HepG2 (cell line): ENCODE data around the gene CC2D1B. TPM values are rescaled to one million over a fixed set of nuclear protein-coding genes. Genes with fewer than 3 reads are reported as not detected.

Source experiments
- CHCHD3 ChIP-seq: sonication (generic); formaldehyde crosslinking; IDR thresholded peaks from 2 replicates; pipeline ENCODE4 v1.8.0; 2022; ENCODE audit warnings: mild to moderate bottlenecking, missing genetic modification reagents, moderate library complexity
- DMAP1 ChIP-seq: IDR thresholded peaks from 2 replicates; pipeline ENCODE4 v1.6.1; 2016
- GATAD1 ChIP-seq: IDR thresholded peaks from 2 replicates; pipeline ENCODE4 v1.6.1; 2016; ENCODE audit warnings: missing genetic modification reagents, missing compliant biosample characterization
- KDM5B ChIP-seq: sonication (generic); formaldehyde crosslinking; IDR thresholded peaks from 2 replicates; pipeline ENCODE4 v1.4.0; 2020; ENCODE audit warnings: missing genetic modification reagents, mild to moderate bottlenecking, borderline replicate concordance
- MXI1 ChIP-seq: IDR thresholded peaks from 3 replicates; pipeline ENCODE4 v1.6.1; 2012; ENCODE audit warnings: low read depth, low read length, inconsistent platforms, borderline replicate concordance
- NFATC3 ChIP-seq: sonication (generic); formaldehyde crosslinking; IDR thresholded peaks from 2 replicates; pipeline ENCODE4 v1.5.1; 2020; ENCODE audit warnings: mild to moderate bottlenecking, missing genetic modification reagents
- NR2F2 ChIP-seq: IDR thresholded peaks from 2 replicates; pipeline ENCODE4 v1.6.1; 2012; ENCODE audit warnings: low read depth, inconsistent platforms, borderline replicate concordance
- RAD21 ChIP-seq: fragments of 450-650 bp; formaldehyde crosslinking; IDR thresholded peaks from 2 replicates; pipeline ENCODE4 v1.5.0; 2020; ENCODE audit warnings: mild to moderate bottlenecking
- XRCC5 ChIP-seq: fragments of 200-400 bp; formaldehyde crosslinking; optimal IDR thresholded peaks from 2 replicates; pipeline ENCODE3; 2017; ENCODE audit warnings: mild to moderate bottlenecking, low read length
- ZFX ChIP-seq: sonication (generic); formaldehyde crosslinking; IDR thresholded peaks from 2 replicates; pipeline ENCODE4 v1.4.0; 2020; ENCODE audit warnings: mild to moderate bottlenecking, low read depth, missing genetic modification reagents, moderate library complexity
- ZNF292 ChIP-seq: sonication (generic); formaldehyde crosslinking; IDR thresholded peaks from 2 replicates; pipeline ENCODE4 v1.8.1; 2022; ENCODE audit warnings: mild to moderate bottlenecking, low read depth, missing genetic modification reagents, borderline replicate concordance
- ZNF367 ChIP-seq: sonication (generic); formaldehyde crosslinking; IDR thresholded peaks from 2 replicates; pipeline ENCODE4 v1.4.0; 2020; ENCODE audit warnings: missing genetic modification reagents, borderline replicate concordance
- ZNF891 ChIP-seq: sonication (generic); formaldehyde crosslinking; IDR thresholded peaks from 2 replicates; pipeline ENCODE4 v1.5.0; 2020; ENCODE audit warnings: mild to moderate bottlenecking, missing genetic modification reagents
- polyA plus RNA-seq, 8 experiments: library from polyadenylated mRNA; depleted of rRNA in 3 of 8; stranded (reverse) in 7 of 8; unstranded in 1 of 8; fragments of >200 nt; fragmentation: Illumina TruSeq in 4 of 8; extraction: Trizol in 4 of 8; gene quantifications; 2 replicates each; pipeline versions ENCODE4 v1.2.1 to v1.2.3, GENCODE V29; 2011 to 2016; ENCODE audit warnings: low read depth in 4 of 8, missing spikeins in 1 of 8, mixed read lengths in 1 of 8; ENCODE audit not compliant: insufficient read depth in 1 of 8
- total RNA-seq, 5 experiments: library from RNA; depleted of rRNA; stranded (reverse); fragments of >200 nt; fragmentation: Illumina TruSeq; extraction: Trizol; gene quantifications; 2 replicates each; pipeline ENCODE4 v1.2.3, GENCODE V29; 2016; ENCODE audit warnings: low read depth in 1 of 5
- TF ChIP-seq, protein P1 (sequence below): sonication (generic); formaldehyde crosslinking; IDR thresholded peaks from 2 replicates; pipeline ENCODE4 v1.4.0; 2020; ENCODE audit warnings: missing genetic modification reagents
- TF ChIP-seq, protein P2 (sequence below): IDR thresholded peaks from 2 replicates; pipeline ENCODE4 v1.6.1; 2016; ENCODE audit warnings: missing compliant biosample characterization, missing genetic modification reagents, borderline replicate concordance
- TF ChIP-seq, protein P3 (sequence below): fragments of 450-650 bp; IDR thresholded peaks from 2 replicates; pipeline ENCODE4 v1.6.1; 2017
- TF ChIP-seq, protein P4 (sequence below): IDR thresholded peaks from 2 replicates; pipeline ENCODE4 v1.6.1; 2016; ENCODE audit warnings: mild to moderate bottlenecking
- TF ChIP-seq, protein P5 (sequence below): IDR thresholded peaks from 2 replicates; pipeline ENCODE4 v1.6.1; 2016; ENCODE audit warnings: missing genetic modification reagents, missing compliant biosample characterization
- TF ChIP-seq, protein P6 (sequence below): IDR thresholded peaks from 2 replicates; pipeline ENCODE4 v1.6.1; 2018; ENCODE audit warnings: missing genetic modification reagents
- TF ChIP-seq, protein P7 (sequence below): IDR thresholded peaks from 2 replicates; pipeline ENCODE4 v1.6.1; 2012; ENCODE audit warnings: inconsistent platforms
- TF ChIP-seq, protein P8 (sequence below): sonication (generic); IDR thresholded peaks from 2 replicates; pipeline ENCODE4 v1.6.1; 2016; ENCODE audit warnings: low read depth, borderline replicate concordance

Gene CC2D1B
- total and polyA plus RNA-seq, 2 of the 13 experiments (the other 11 are each of a cell fraction or from before 2014, with no cell fraction given), result 7.2 to 19.2 TPM

DNA sequence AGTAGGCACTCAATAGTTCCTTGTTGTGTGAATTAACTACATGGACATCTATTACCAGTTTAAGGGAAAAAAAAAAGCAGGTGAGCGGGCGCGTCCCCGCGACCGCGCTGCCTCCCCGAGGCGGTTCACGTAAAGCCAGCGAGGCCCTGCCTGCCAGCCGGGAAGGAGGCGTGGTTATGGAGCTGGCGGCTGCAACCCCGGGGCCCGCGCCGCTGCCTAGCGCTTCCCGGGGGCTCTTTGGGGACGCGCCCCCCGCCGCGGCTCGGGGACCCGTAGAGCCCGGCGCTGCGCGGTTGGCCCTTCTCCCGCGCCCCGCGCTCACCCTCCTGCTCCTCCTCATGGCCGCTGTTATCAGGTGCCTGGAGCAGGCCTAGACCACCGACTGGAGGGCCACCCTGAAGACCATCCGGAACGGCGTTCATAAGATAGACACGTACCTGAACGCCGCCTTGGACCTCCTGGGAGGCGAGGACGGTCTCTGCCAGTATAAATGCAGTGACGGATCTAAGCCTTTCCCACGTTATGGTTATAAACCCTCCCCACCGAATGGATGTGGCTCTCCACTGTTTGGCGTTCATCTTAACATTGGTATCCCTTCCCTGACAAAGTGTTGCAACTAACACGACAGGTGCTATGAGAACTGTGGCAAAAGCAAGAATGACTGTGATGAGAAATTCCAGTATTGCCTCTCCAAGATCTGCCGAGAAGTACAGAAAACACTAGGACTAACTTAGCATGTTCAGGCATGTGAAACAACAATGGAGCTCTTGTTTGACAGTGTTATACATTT lies 2.6 kb upstream of the CC2D1B start (continued):
- TF ChIP-seq, protein P1, sequence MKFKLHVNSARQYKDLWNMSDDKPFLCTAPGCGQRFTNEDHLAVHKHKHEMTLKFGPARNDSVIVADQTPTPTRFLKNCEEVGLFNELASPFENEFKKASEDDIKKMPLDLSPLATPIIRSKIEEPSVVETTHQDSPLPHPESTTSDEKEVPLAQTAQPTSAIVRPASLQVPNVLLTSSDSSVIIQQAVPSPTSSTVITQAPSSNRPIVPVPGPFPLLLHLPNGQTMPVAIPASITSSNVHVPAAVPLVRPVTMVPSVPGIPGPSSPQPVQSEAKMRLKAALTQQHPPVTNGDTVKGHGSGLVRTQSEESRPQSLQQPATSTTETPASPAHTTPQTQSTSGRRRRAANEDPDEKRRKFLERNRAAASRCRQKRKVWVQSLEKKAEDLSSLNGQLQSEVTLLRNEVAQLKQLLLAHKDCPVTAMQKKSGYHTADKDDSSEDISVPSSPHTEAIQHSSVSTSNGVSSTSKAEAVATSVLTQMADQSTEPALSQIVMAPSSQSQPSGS (CRISPR knock-in tag), result no peak
- TF ChIP-seq, protein P2, sequence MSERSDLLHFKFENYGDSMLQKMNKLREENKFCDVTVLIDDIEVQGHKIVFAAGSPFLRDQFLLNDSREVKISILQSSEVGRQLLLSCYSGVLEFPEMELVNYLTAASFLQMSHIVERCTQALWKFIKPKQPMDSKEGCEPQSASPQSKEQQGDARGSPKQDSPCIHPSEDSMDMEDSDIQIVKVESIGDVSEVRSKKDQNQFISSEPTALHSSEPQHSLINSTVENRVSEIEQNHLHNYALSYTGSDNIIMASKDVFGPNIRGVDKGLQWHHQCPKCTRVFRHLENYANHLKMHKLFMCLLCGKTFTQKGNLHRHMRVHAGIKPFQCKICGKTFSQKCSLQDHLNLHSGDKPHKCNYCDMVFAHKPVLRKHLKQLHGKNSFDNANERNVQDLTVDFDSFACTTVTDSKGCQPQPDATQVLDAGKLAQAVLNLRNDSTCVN (CRISPR knock-in tag), result 0 out of 2 replicates have a peak, but pooled peaks have one; percentile 34
- TF ChIP-seq, protein P3, sequence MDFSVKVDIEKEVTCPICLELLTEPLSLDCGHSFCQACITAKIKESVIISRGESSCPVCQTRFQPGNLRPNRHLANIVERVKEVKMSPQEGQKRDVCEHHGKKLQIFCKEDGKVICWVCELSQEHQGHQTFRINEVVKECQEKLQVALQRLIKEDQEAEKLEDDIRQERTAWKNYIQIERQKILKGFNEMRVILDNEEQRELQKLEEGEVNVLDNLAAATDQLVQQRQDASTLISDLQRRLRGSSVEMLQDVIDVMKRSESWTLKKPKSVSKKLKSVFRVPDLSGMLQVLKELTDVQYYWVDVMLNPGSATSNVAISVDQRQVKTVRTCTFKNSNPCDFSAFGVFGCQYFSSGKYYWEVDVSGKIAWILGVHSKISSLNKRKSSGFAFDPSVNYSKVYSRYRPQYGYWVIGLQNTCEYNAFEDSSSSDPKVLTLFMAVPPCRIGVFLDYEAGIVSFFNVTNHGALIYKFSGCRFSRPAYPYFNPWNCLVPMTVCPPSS, result no peak
- TF ChIP-seq RAD21 (CRISPR knock-in tag) (peak; percentile 21; the same call in 1 of the 2 replicates), XRCC5 (peak; percentile 62), CHCHD3 (CRISPR knock-in tag) (no peak), GATAD1 (CRISPR knock-in tag) (0 out of 2 replicates have a peak, but pooled peaks have one; percentile 11), DMAP1 (peak; percentile 33; the same call in 1 of the 2 replicates), KDM5B (CRISPR knock-in tag) (peak; percentile 48; the same call in 1 of the 2 replicates), MXI1 (peak; percentile 70; the same call in 1 of the 3 replicates), NFATC3 (CRISPR knock-in tag) (0 out of 2 replicates have a peak, but pooled peaks have one; percentile 28), ZNF292 (CRISPR knock-in tag) (0 out of 2 replicates have a peak, but pooled peaks have one; percentile 21), ZFX (CRISPR knock-in tag) (peak; percentile 88), ZNF367 (CRISPR knock-in tag) (no peak), NR2F2 (no peak), ZNF891 (CRISPR knock-in tag) (peak; percentile 18; the same call in 1 of the 2 replicates)
- TF ChIP-seq, protein P4, sequence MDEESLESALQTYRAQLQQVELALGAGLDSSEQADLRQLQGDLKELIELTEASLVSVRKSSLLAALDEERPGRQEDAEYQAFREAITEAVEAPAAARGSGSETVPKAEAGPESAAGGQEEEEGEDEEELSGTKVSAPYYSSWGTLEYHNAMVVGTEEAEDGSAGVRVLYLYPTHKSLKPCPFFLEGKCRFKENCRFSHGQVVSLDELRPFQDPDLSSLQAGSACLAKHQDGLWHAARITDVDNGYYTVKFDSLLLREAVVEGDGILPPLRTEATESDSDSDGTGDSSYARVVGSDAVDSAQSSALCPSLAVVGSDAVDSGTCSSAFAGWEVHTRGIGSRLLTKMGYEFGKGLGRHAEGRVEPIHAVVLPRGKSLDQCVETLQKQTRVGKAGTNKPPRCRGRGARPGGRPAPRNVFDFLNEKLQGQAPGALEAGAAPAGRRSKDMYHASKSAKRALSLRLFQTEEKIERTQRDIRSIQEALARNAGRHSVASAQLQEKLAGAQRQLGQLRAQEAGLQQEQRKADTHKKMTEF (CRISPR knock-in tag), result peak; percentile 46; the same call in 1 of the 2 replicates
- TF ChIP-seq, protein P5, sequence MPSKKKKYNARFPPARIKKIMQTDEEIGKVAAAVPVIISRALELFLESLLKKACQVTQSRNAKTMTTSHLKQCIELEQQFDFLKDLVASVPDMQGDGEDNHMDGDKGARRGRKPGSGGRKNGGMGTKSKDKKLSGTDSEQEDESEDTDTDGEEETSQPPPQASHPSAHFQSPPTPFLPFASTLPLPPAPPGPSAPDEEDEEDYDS (CRISPR knock-in tag), result peak; percentile 17; the same call in 1 of the 2 replicates
- TF ChIP-seq, protein P6, sequence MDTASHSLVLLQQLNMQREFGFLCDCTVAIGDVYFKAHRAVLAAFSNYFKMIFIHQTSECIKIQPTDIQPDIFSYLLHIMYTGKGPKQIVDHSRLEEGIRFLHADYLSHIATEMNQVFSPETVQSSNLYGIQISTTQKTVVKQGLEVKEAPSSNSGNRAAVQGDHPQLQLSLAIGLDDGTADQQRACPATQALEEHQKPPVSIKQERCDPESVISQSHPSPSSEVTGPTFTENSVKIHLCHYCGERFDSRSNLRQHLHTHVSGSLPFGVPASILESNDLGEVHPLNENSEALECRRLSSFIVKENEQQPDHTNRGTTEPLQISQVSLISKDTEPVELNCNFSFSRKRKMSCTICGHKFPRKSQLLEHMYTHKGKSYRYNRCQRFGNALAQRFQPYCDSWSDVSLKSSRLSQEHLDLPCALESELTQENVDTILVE (CRISPR knock-in tag), result peak; percentile 48; the same call in 1 of the 2 replicates
- TF ChIP-seq, protein P7, sequence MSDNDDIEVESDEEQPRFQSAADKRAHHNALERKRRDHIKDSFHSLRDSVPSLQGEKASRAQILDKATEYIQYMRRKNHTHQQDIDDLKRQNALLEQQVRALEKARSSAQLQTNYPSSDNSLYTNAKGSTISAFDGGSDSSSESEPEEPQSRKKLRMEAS, result peak; percentile 49
- TF ChIP-seq, protein P8, sequence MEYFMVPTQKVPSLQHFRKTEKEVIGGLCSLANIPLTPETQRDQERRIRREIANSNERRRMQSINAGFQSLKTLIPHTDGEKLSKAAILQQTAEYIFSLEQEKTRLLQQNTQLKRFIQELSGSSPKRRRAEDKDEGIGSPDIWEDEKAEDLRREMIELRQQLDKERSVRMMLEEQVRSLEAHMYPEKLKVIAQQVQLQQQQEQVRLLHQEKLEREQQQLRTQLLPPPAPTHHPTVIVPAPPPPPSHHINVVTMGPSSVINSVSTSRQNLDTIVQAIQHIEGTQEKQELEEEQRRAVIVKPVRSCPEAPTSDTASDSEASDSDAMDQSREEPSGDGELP, result peak; percentile 49; the same call in 1 of the 2 replicates
